Muscle of back (tissue), 10 donors: ENCODE data around the gene HIF1AN. TPM values are rescaled to one million over a fixed set of nuclear protein-coding genes. Genes with fewer than 3 reads are reported as not detected.

Experiments used
- polyA plus RNA-seq, 10 donors: library from polyadenylated mRNA; unstranded; fragments of 120-200 nt; gene quantifications; one replicate each; pipeline ENCODE4 v1.2.1, GENCODE V29; 2013; ENCODE audit not compliant: insufficient read length in 10 of 10

HIF1AN gene
- polyA plus RNA-seq, 10 donors: 27.1 to 42.1 (median 37.0) TPM

Other genes with a start within 250 kb of the HIF1AN start
- 10 to 100 TPM; 25.8 to 29.5 (median 27.4) TPM for gene BLOC1S2, start 249.3 kb upstream of the HIF1AN start, polyA plus RNA-seq
- gene PKD2L1, start 205.7 kb upstream of the HIF1AN start, polyA plus RNA-seq: under 1 TPM in 2 of 10 donors, not detected in 8; 0.08 to 0.11 TPM
- gene SCD, start 188.7 kb upstream of the HIF1AN start, polyA plus RNA-seq: 10 to 100 TPM; 12.6 to 33.0 (median 19.0) TPM
- under 1 TPM in 2 of 10 donors, not detected in 8; 0.10 to 0.11 TPM for gene WNT8B, start 72.9 kb upstream of the HIF1AN start, polyA plus RNA-seq
- 10 to 100 TPM in 5 of 10 donors, 1 to 10 TPM in 5; 4.8 to 17.3 (median 10.2) TPM for gene SEC31B, start 16.1 kb upstream of the HIF1AN start, polyA plus RNA-seq
- gene NDUFB8, start 6.1 kb upstream of the HIF1AN start, polyA plus RNA-seq: 100 to 1,000 TPM; 102 to 143 (median 120) TPM
- gene PAX2, start 209.6 kb downstream of the HIF1AN start, polyA plus RNA-seq: under 1 TPM in 6 of 10 donors, not detected in 4; 0.04 to 0.25 (median 0.14) TPM